B cell (primary cell): Measurements from ENCODE around the gene LSM3. TPM values are rescaled to one million over a fixed set of nuclear protein-coding genes. Genes with fewer than 3 reads are reported as not detected.

Experiments
- ATAC-seq: fragments of 200-7000 bp; cut with Tn5 transposase; one replicate; pipeline ENCODE4 v1.10.0; 2021; ENCODE audit warnings: low read depth, mild to moderate bottlenecking, moderate number of reproducible peaks, moderate library complexity
- CTCF ChIA-PET: fragments of 350-600 bp; sonication (Branson Sonifier 250); formaldehyde crosslinking; loops from one replicate; lab custom pipeline; 2021; ENCODE audit warnings: antibody characterized with exemption, inconsistent platforms; lab: Charles Lee
- POLR2A ChIA-PET: fragments of 350-600 bp; sonication (Branson Sonifier 250); formaldehyde crosslinking; loops from one replicate; lab custom pipeline; 2021; ENCODE audit warnings: antibody characterized with exemption; lab: Charles Lee
- DNase-seq: peaks from one replicate; pipeline ENCODE4 v3.0.0; 2013
- H2AFZ ChIP-seq: 2 replicates; pipeline ENCODE4 v1.6.1; 2012; ENCODE audit warnings: mild to moderate bottlenecking, low read depth, low read length; ENCODE audit not compliant: insufficient read depth, poor library complexity, severe bottlenecking
- H3K27ac ChIP-seq, 2 donors: 1 replicate in 1 of 2; 2 replicates in 1 of 2; pipeline ENCODE4 v1.5.1; 2012 to 2013; ENCODE audit warnings: low read length in 2 of 2, mild to moderate bottlenecking in 2 of 2, moderate library complexity in 1 of 2
- H3K27me3 ChIP-seq, 4 experiments: fragments of 200-600 bp in 1 of 4; sonication (generic) in 1 of 4; replicated peaks in 1 of 4; 1 replicate in 2 of 4; 2 replicates in 2 of 4; pipeline versions ENCODE4 v1.6.1 to v1.7.0; 2013 to 2016; ENCODE audit warnings: low read length in 3 of 4, mild to moderate bottlenecking in 2 of 4, mixed read lengths in 1 of 4, moderate library complexity in 1 of 4; ENCODE audit not compliant: insufficient read depth in 4 of 4, control insufficient read depth in 3 of 4; ENCODE audit errors: control extremely low read depth in 1 of 4
- H3K36me3 ChIP-seq, 2 experiments: replicated peaks in 1 of 2; 1 replicate in 1 of 2; 2 replicates in 1 of 2; pipeline versions ENCODE4 v1.6.1 to v1.7.1; 2013; ENCODE audit warnings: low read length in 1 of 2; ENCODE audit not compliant: insufficient read depth in 2 of 2, control insufficient read depth in 1 of 2; ENCODE audit errors: control extremely low read depth in 1 of 2, extremely low read depth in 1 of 2
- H3K4me1 ChIP-seq, 2 donors: fragments of 200-600 bp in 1 of 2; sonication (generic) in 1 of 2; 1 replicate in 1 of 2; 2 replicates in 1 of 2; pipeline versions ENCODE4 v1.5.1 to v1.6.1; 2013 to 2017; ENCODE audit warnings: low read length in 2 of 2; ENCODE audit not compliant: control insufficient read depth in 2 of 2, insufficient read depth in 2 of 2
- H3K4me2 ChIP-seq: replicated peaks from 2 replicates; pipeline ENCODE3; 2012; ENCODE audit warnings: mild to moderate bottlenecking, low read depth, low read length; ENCODE audit not compliant: poor library complexity, severe bottlenecking
- H3K4me3 ChIP-seq, 5 experiments: fragments of 200-600 bp in 1 of 5; sonication (generic) in 1 of 5; 1 replicate in 3 of 5; 2 replicates in 2 of 5; pipeline versions ENCODE4 v1.5.1 to v1.7.0; 2011 to 2016; ENCODE audit warnings: low read length in 4 of 5, mild to moderate bottlenecking in 4 of 5, low read depth in 2 of 5, control low read depth in 1 of 5, moderate library complexity in 1 of 5; ENCODE audit not compliant: insufficient read depth in 1 of 5; ENCODE audit errors: control extremely low read depth in 1 of 5, extremely low read depth in 1 of 5
- H3K79me2 ChIP-seq: fragments of 200-600 bp; sonication (generic); one replicate; pipeline ENCODE4 v1.6.0; 2016; ENCODE audit warnings: low read length; ENCODE audit not compliant: control insufficient read depth, insufficient read depth
- H3K9ac ChIP-seq: fragments of 200-600 bp; sonication (generic); 2 replicates; pipeline ENCODE4 v1.6.1; 2017; ENCODE audit warnings: mild to moderate bottlenecking, low read length, moderate library complexity
- H3K9me3 ChIP-seq, 3 donors: one replicate each; pipeline versions ENCODE4 v1.6.1 to v1.7.1; 2013; ENCODE audit warnings: low read length in 2 of 3; ENCODE audit not compliant: control insufficient read depth in 2 of 3, insufficient read depth in 1 of 3; ENCODE audit errors: control extremely low read depth in 1 of 3
- H4K20me1 ChIP-seq: 2 replicates; pipeline ENCODE4 v1.6.0; 2012; ENCODE audit warnings: mild to moderate bottlenecking, low read length; ENCODE audit not compliant: insufficient read depth, control insufficient read depth, poor library complexity, severe bottlenecking
- H3K27ac Mint-ChIP-seq: one replicate; pipeline ENCODE4 v1.8.0; 2021; ENCODE audit warnings: mixed read lengths
- H3K27me3 Mint-ChIP-seq: one replicate; pipeline ENCODE4 v1.8.0; 2021; ENCODE audit warnings: mixed read lengths
- H3K4me1 Mint-ChIP-seq: one replicate; pipeline ENCODE4 v1.8.0; 2021; ENCODE audit warnings: mixed read lengths
- H3K4me3 Mint-ChIP-seq: one replicate; pipeline ENCODE4 v1.8.0; 2021; ENCODE audit warnings: mixed read lengths
- H3K9me3 Mint-ChIP-seq: one replicate; pipeline ENCODE4 v1.8.0; 2022; ENCODE audit warnings: mixed read lengths; ENCODE audit not compliant: insufficient read depth
- EZH2 ChIP-seq: IDR thresholded peaks from 2 replicates; pipeline ENCODE4 v1.6.1; 2012; ENCODE audit warnings: borderline replicate concordance, low read depth, mild to moderate bottlenecking, moderate library complexity, low read length; ENCODE audit not compliant: insufficient read depth, poor library complexity, severe bottlenecking
- WGBS: methylation state at CpG from one replicate; pipeline ENCODE4 v1.1.5; 2013; ENCODE audit warnings: missing lambda C conversion rate; ENCODE audit not compliant: insufficient coverage; 5-methylcytosine and 5-hydroxymethylcytosine counted together
- intact Hi-C: fragments of 100-400 bp; cut with micrococcal nuclease; formaldehyde crosslinking; loops from one replicate; pipeline ENCODE4 v1.10.0; 2022
- polyA plus RNA-seq: library from polyadenylated mRNA; depleted of rRNA; stranded (reverse); fragments of >200 nt; gene quantifications from 2 replicates; pipeline ENCODE4 v1.2.3, GENCODE V29; 2012
- total RNA-seq, 2 donors: library from RNA; stranded (reverse); fragments of 120-200 nt in 1 of 2; gene quantifications; 1 replicate in 1 of 2; 2 replicates in 1 of 2; pipeline versions ENCODE4 v1.2.3 to v1.2.4, GENCODE V29; 2013 to 2022
- TF ChIP-seq, protein P1 (sequence below): fragments of 200-600 bp; IDR thresholded peaks from one replicate; pipeline ENCODE4 v1.8.0; 2022; ENCODE audit warnings: antibody characterized with exemption, mild to moderate bottlenecking

The LSM3 gene
- total and polyA plus RNA-seq, 2 donors (not counting 1 experiment from before 2014, with no cell fraction given), result 2.8 to 10.0 TPM

DNA sequence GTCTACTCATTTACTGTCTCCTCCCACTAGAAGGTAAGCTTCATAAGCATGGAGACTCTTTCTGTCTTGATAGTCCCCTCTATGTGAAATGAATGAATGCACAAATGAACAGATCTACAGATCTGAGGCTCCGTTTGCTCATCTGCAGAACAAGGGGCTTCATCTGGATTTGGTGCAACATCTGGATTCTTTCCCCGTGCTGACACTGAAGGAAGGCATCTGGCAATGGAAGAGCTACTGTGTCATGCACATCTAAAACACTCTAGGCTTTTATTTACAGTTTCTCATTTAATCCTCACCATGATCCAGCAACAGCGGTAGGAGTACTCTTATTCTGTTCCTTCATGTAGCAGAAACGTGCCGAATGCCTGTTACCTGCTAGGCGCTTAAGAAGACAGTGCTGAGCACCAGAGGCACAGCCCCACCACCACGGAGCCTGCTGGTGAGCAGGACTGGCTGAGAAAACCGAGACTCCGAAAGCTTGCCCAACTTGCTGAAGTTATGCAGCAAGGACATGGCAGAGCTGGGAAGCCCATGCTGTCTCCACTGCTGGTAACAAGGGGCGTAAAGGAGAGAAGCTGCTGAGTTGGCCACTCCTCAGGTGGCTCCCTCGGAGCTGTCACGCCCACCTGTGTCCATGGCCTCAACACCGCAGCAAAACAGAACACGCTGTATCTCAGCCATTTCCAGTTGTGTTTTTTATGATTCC, 31.1 kb downstream of the LSM3 start:
- Histone ChIP-seq H3K9me3 (no peaks in the 10 kb centered on the region), H3K4me1 (no peaks in the 10 kb centered on the region), H3K4me3 (no peak overlapping the region), H3K4me2 (no peak overlapping the region), H3K36me3 (no peaks in the 10 kb centered on the region), H3K27ac (no peak overlapping the region), H3K9ac (no peak overlapping the region), H4K20me1 (no peaks in the 10 kb centered on the region), H3K79me2 (no peaks in the 10 kb centered on the region), H2AFZ (no peak overlapping the region), H3K27me3 (no peaks in the 10 kb centered on the region)
- Mint-ChIP-seq H3K27ac (no peak overlapping the region), H3K27me3 (no peaks in the 10 kb centered on the region), H3K4me3 (no peak overlapping the region), H3K9me3 (no peaks in the 10 kb centered on the region), H3K4me1 (no peaks in the 10 kb centered on the region)
- intact Hi-C loops, result no loop called here
- ATAC-seq (no peak), DNase-seq (no peak)
- TF ChIP-seq, protein P1, sequence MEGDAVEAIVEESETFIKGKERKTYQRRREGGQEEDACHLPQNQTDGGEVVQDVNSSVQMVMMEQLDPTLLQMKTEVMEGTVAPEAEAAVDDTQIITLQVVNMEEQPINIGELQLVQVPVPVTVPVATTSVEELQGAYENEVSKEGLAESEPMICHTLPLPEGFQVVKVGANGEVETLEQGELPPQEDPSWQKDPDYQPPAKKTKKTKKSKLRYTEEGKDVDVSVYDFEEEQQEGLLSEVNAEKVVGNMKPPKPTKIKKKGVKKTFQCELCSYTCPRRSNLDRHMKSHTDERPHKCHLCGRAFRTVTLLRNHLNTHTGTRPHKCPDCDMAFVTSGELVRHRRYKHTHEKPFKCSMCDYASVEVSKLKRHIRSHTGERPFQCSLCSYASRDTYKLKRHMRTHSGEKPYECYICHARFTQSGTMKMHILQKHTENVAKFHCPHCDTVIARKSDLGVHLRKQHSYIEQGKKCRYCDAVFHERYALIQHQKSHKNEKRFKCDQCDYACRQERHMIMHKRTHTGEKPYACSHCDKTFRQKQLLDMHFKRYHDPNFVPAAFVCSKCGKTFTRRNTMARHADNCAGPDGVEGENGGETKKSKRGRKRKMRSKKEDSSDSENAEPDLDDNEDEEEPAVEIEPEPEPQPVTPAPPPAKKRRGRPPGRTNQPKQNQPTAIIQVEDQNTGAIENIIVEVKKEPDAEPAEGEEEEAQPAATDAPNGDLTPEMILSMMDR, result no peak
- no peak for TF ChIP-seq EZH2
- 93% methylated on average over 12 of the region's 14 CpGs for WGBS
- ChIA-PET CTCF (no interaction called here), POLR2A (no interaction called here)

DNA sequence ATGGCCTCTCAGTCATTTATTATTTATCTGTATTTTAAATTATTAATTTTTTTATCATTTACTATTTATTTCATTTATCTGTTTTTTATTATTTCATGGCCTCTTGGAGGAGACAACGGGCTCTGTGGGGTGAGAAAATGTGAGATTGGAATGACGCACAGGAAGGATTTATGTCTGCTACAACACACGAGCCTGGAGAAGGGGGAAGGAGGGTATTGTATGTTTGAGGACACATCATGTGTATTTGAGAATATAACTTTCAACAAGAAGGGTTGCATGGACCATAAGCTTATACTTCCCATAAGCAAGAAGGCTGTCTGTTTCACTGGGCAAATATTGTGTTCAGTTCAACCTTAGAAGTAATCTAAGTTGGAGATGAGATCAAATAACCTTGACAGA, 31.7 kb downstream of the LSM3 start:
- no peak overlapping the region for H3K9ac ChIP-seq
- ATAC-seq, result no peak
- ChIA-PET POLR2A (no interaction called here), CTCF (no interaction called here)
- no peak overlapping the region for H3K4me3 ChIP-seq
- no peaks in the 10 kb centered on the region for H4K20me1 ChIP-seq
- Mint-ChIP-seq H3K27ac (no peak overlapping the region), H3K27me3 (no peaks in the 10 kb centered on the region), H3K9me3 (no peaks in the 10 kb centered on the region), H3K4me3 (no peak overlapping the region), H3K4me1 (no peaks in the 10 kb centered on the region)
- H3K79me2 ChIP-seq, result no peaks in the 10 kb centered on the region
- DNase-seq, result no peak
- no peak for TF ChIP-seq EZH2
- TF ChIP-seq, protein P1, result no peak
- no peaks in the 10 kb centered on the region for H3K27me3 ChIP-seq
- no peaks in the 10 kb centered on the region for H3K36me3 ChIP-seq
- intact Hi-C loops, result no loop called here
- no peak overlapping the region for H3K4me2 ChIP-seq
- no peaks in the 10 kb centered on the region for H3K9me3 ChIP-seq
- WGBS, result 89% methylated on average over 3 of the region's 3 CpGs
- H3K27ac ChIP-seq, result no peak overlapping the region
- H3K4me1 ChIP-seq, result no peaks in the 10 kb centered on the region
- H2AFZ ChIP-seq, result no peak overlapping the region
